Erythroblast (primary cell): ENCODE data around the gene FOXC1.

Experiments used
- DNase-seq, 2 experiments: peaks; one replicate each; lab custom pipeline; 2025; lab: John Stamatoyannopoulos, UW
- GATA1 ChIP-seq: IDR thresholded peaks from 2 replicates; pipeline ENCODE4 v1.6.1; 2011; ENCODE audit warnings: low read depth, mild to moderate bottlenecking, control low read depth, low read length, moderate library complexity
- POLR2A ChIP-seq: IDR thresholded peaks from 2 replicates; pipeline ENCODE4 v1.6.1; 2011; ENCODE audit warnings: mild to moderate bottlenecking, low read length

The FOXC1 gene

GRCh38 chr6:1577146-1577680, 32.5 kb upstream of the FOXC1 start:
- no peak for DNase-seq
- TF ChIP-seq POLR2A (no peak), GATA1 (no peak)

GRCh38 chr6:1577896-1578745, 31.6 kb upstream of the FOXC1 start:
- TF ChIP-seq GATA1 (no peak), POLR2A (no peak)
- no peak for DNase-seq

GRCh38 chr6:1579096-1579495, 30.6 kb upstream of the FOXC1 start:
- DNase-seq = no peak
- TF ChIP-seq GATA1 (no peak), POLR2A (no peak)

GRCh38 chr6:1580109-1580508, 29.6 kb upstream of the FOXC1 start:
- DNase-seq = no peak
- TF ChIP-seq GATA1 (no peak), POLR2A (no peak)

GRCh38 chr6:1580585-1580984, 29.1 kb upstream of the FOXC1 start:
- TF ChIP-seq GATA1 = no peak
- TF ChIP-seq POLR2A = no peak

DNA sequence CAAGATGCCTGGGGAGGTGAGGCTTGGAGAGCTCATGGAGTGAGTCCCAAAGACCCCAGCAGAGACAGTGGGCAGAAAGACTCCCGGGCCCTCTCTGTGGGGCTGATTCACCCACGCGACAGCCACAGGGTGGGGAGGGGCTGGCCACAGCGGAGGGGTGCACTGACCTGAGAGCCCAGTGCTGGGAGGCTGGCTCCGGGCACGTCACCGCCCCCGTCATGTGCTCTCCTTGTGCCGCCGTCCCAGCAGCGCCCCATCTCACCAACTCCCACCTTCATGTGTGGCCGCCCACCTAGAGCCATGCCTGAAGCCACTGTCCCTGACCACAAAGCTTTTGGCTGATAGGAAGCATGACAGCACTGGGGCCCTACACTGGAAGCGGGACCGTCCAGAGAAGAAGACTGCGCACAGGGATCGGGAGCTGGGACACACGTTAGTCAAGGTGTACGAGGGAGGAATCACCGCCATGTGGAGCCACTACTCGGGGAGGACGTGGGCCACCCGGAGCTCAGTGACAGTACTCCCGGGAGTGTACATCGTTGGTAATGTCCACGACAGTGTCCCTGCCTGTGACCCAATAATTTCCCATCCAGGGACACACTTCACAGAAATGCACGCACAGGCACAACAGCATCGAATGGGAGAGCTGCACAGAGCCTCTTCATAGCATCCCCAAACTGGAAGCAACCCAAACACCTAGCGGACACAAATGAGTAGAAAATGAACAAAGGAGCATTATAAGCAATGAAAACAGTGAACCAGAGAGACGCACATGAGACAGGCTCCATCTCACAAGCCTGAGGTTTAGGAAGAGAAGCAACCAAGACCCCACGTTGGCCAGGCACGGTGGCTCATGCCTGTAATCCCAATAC, 28.4 kb upstream of the FOXC1 start:
- DNase-seq = no peak
- TF ChIP-seq GATA1 (no peak), POLR2A (no peak)

More at GRCh38 chr6:1580585-1580984, 29.1 kb upstream of the FOXC1 start:
- no peak for DNase-seq

DNA sequence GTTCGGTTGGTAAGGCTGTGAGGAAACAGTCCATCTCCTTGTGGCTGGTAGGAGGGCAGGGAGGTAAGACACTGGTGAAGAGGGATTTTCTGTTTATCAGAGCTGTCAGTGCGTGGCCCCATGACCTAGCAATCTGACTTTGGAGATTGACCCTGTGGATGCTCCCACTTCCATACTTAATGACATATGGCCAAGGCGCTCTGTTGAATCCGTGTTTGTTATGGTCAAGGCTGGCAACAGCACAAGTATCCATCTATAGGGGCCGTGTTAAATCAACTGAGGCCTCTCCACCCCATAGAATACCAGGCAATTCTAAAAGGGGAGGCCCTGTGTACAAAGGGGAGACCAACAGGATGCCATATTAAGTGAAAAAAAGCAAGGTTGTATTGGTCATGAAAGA, 25.6 kb upstream of the FOXC1 start:
- no peak for DNase-seq

DNA sequence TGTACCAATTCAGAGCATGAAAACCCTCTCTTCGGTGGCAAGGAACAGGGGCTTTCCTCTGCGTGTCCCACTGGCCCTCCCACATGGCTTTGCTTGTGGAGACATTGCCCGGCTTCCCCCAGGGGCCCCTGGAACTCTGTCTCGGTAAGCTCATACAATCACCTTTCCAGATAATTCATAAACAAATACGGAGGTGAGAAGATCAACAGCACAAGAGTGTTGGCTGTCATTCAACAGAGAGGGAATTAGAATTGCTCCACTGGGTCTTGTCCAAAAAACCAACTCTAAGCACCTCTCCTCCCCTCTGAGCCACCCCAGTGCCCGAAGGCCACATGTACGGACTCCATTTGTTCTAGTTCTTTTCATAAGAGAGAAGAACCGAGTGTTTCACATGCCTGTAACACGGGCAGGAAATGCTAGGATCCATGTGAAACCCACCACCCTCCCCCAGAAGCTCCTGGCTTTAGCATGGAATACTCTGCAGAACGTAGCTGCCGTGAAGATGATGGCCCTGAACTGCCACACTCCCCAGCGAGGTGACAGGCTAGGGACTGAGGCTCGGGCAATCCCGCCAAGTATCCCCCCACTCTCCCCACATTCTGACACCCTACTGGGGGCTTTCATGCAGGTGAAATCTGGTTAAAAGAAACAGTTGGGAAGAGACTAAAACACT, 24.6 kb upstream of the FOXC1 start:
- no peak for TF ChIP-seq POLR2A
- no peak for TF ChIP-seq GATA1
- no peak for DNase-seq

More for the DNA sequence above, 25.6 kb upstream of the FOXC1 start:
- TF ChIP-seq POLR2A (no peak), GATA1 (no peak)

DNA sequence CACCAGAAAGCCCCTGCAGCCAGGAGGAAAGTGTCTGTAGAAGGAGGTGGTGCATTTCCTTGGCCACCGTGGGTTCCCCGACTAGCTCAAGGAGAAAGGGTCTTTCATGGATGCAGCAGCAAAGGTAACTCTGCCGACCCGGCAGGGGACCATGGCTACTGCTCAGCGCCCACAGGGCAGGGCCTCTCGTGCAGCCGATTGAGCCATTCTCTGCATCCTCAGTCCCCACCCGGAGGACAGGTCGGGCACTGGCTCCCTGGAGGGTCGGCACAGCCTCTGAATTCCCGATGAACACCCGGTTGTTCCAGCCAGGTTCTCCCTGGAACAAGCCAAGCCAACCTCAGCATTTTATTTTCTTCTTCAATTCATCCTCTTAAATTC, 24.1 kb upstream of the FOXC1 start:
- TF ChIP-seq GATA1 = no peak
- no peak for DNase-seq

GRCh38 chr6:1586256-1586655, 23.5 kb upstream of the FOXC1 start:
- TF ChIP-seq POLR2A (no peak), GATA1 (no peak)
- no peak for DNase-seq

- DNase-seq = no peak
- TF ChIP-seq POLR2A = no peak
- no peak for TF ChIP-seq GATA1
Observed at GRCh38 chr6:1586861-1587450, 22.8 kb upstream of the FOXC1 start.

DNA sequence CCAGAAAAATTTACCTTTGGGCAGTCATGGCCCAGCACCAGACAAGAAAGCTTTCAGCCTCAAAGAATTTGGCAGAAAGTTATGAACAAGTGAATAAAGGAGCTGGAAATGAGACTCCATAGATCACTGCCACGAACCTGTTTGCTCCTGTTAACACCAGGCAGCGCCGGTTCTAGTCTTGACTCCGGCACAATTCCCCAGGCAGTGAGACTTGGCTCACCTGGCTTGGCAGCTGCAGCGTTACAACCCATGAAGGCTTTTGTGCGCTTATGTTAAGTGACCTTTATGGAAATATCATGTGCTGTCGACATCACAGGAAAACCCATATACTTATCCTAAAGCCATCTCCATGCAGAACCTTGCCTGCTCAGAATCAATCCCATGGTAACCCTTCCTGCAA, 22.2 kb upstream of the FOXC1 start:
- DNase-seq = no peak

DNA sequence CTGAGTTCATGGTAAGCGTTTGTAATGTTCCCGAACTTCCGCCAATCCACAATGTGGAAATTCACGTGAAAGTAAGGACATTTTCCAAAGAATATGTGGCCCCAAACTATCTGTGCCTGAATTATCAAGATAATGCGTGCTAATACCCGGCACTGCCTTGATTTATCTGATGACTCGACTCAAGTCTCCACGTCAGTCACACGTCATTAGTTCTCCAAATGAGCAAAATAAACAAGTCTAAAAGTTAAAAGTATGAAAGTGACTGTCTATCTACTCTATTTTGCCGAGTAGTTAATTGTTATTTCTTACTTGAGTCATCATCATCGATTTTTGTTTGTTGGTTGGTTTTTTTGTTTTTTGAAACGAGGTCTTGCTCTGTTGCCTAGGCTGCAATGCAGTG, 21.7 kb upstream of the FOXC1 start:
- TF ChIP-seq GATA1 (no peak), POLR2A (no peak)

More for the DNA sequence above, 22.2 kb upstream of the FOXC1 start:
- TF ChIP-seq GATA1 (no peak), POLR2A (no peak)

More for the DNA sequence above, 21.7 kb upstream of the FOXC1 start:
- DNase-seq = no peak
